Measurements from ENCODE around the gene TRERF1.

TRERF1 gene

DNA sequence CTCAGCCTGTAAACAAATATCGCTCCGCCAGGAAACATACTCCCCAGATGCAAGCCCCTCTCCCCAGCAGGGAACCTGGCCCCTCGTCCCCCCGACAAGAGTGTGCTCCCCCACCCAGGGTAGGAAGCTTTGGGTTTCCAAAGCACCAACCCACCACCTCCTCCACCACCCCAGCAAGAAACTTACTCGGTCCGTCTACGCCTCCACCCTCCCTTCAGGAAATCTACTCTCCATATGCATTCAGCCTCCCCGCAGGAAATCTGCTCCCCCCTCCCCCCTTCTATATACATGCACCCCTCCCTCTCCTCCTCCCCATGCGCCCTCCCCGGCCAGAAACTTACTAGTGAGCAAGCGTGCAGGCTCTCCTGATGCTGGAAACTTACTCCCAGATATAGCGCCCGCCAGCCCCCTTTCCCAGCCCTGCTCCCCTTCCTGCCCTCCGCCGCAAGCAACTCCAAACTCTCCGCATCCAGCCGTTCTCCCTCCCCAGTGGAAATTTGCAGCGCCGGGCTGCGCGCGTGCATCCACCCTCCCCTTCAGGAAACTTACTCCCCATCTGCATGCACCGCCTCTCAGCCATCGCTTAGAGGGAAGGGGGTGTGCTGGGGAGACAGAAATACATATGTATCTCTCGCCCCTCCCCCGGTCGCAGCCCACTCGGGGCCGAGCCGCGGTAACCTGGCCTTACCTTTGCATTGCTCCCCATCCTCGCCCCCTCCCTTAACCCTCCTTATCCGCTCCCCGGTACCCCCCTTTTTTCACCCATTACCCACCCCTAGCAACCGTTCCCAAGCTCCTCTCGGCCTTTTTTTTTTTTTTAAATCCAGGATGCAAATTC, at the start of gene TRERF1 (continued):
- TF ChIP-seq ZNF639 (tag by site-specific recombination; IDR thresholded peaks at IDR 0.05) (0 out of 2 replicates have a peak, but pooled peaks have one; percentile 34), ZBTB11 (tag by site-specific recombination; conservative IDR thresholded peaks at IDR 0.05; ENCODE audit: low read depth) (no peak), ZNF423 (tag by site-specific recombination; IDR thresholded peaks at IDR 0.05) (no peak; the same call in 1 of the 2 replicates), ZSCAN30 (tag by site-specific recombination; IDR thresholded peaks at IDR 0.05) (no peak), ZXDB (tag by site-specific recombination; IDR thresholded peaks at IDR 0.05) (peak; percentile 36), ZNF37A (tag by site-specific recombination; IDR thresholded peaks at IDR 0.05) (no peak), ZSCAN16 (tag by site-specific recombination; IDR thresholded peaks at IDR 0.05) (no peak), ZNF2 (tag by site-specific recombination; IDR thresholded peaks at IDR 0.05) (peak; percentile 42; the same call in 1 of the 2 replicates), ZFP41 (tag by site-specific recombination; IDR thresholded peaks at IDR 0.05; ENCODE audit: borderline replicate concordance) (no peak), ZBTB48 (tag by site-specific recombination; IDR thresholded peaks at IDR 0.05) (0 out of 2 replicates have a peak, but pooled peaks have one; percentile 36), BCL6B (tag by site-specific recombination; IDR thresholded peaks at IDR 0.05) (no peak), GLIS2 (tag by site-specific recombination; IDR thresholded peaks at IDR 0.05) (peak; percentile 61), ZNF776 (tag by site-specific recombination; IDR thresholded peaks at IDR 0.05; ENCODE audit: borderline replicate concordance) (no peak), ZNF544 (tag by site-specific recombination; IDR thresholded peaks at IDR 0.05) (no peak), ZNF513 (tag by site-specific recombination; IDR thresholded peaks at IDR 0.05) (no peak), SP3 (tag by site-specific recombination; IDR thresholded peaks at IDR 0.05) (peak; percentile 73), SETDB1 (IDR thresholded peaks at IDR 0.05; ENCODE audit: insufficient read length, low read length) (no peak), ZNF223 (tag by site-specific recombination; IDR thresholded peaks at IDR 0.05) (no peak), GLI4 (tag by site-specific recombination; IDR thresholded peaks at IDR 0.05) (0 out of 2 replicates have a peak, but pooled peaks have one; percentile 57)
- TF ChIP-seq, protein P1, sequence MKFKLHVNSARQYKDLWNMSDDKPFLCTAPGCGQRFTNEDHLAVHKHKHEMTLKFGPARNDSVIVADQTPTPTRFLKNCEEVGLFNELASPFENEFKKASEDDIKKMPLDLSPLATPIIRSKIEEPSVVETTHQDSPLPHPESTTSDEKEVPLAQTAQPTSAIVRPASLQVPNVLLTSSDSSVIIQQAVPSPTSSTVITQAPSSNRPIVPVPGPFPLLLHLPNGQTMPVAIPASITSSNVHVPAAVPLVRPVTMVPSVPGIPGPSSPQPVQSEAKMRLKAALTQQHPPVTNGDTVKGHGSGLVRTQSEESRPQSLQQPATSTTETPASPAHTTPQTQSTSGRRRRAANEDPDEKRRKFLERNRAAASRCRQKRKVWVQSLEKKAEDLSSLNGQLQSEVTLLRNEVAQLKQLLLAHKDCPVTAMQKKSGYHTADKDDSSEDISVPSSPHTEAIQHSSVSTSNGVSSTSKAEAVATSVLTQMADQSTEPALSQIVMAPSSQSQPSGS (tag by site-specific recombination; IDR thresholded peaks at IDR 0.05; ENCODE audit: low read depth), result no peak
- TF ChIP-seq, protein P2, sequence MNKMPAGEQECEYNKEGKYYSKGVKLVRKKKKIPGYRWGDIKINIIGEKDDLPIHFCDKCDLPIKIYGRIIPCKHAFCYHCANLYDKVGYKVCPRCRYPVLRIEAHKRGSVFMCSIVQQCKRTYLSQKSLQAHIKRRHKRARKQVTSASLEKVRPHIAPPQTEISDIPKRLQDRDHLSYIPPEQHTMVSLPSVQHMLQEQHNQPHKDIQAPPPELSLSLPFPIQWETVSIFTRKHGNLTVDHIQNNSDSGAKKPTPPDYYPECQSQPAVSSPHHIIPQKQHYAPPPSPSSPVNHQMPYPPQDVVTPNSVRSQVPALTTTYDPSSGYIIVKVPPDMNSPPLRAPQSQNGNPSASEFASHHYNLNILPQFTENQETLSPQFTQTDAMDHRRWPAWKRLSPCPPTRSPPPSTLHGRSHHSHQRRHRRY (tag by site-specific recombination; IDR thresholded peaks at IDR 0.05), result no peak
- TF ChIP-seq, protein P3, sequence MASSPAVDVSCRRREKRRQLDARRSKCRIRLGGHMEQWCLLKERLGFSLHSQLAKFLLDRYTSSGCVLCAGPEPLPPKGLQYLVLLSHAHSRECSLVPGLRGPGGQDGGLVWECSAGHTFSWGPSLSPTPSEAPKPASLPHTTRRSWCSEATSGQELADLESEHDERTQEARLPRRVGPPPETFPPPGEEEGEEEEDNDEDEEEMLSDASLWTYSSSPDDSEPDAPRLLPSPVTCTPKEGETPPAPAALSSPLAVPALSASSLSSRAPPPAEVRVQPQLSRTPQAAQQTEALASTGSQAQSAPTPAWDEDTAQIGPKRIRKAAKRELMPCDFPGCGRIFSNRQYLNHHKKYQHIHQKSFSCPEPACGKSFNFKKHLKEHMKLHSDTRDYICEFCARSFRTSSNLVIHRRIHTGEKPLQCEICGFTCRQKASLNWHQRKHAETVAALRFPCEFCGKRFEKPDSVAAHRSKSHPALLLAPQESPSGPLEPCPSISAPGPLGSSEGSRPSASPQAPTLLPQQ (tag by site-specific recombination; IDR thresholded peaks at IDR 0.05), result peak; percentile 53; the same call in 1 of the 2 replicates
- TF ChIP-seq, protein P4, sequence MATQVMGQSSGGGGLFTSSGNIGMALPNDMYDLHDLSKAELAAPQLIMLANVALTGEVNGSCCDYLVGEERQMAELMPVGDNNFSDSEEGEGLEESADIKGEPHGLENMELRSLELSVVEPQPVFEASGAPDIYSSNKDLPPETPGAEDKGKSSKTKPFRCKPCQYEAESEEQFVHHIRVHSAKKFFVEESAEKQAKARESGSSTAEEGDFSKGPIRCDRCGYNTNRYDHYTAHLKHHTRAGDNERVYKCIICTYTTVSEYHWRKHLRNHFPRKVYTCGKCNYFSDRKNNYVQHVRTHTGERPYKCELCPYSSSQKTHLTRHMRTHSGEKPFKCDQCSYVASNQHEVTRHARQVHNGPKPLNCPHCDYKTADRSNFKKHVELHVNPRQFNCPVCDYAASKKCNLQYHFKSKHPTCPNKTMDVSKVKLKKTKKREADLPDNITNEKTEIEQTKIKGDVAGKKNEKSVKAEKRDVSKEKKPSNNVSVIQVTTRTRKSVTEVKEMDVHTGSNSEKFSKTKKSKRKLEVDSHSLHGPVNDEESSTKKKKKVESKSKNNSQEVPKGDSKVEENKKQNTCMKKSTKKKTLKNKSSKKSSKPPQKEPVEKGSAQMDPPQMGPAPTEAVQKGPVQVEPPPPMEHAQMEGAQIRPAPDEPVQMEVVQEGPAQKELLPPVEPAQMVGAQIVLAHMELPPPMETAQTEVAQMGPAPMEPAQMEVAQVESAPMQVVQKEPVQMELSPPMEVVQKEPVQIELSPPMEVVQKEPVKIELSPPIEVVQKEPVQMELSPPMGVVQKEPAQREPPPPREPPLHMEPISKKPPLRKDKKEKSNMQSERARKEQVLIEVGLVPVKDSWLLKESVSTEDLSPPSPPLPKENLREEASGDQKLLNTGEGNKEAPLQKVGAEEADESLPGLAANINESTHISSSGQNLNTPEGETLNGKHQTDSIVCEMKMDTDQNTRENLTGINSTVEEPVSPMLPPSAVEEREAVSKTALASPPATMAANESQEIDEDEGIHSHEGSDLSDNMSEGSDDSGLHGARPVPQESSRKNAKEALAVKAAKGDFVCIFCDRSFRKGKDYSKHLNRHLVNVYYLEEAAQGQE (tag by site-specific recombination; IDR thresholded peaks at IDR 0.05), result 0 out of 2 replicates have a peak, but pooled peaks have one; percentile 17
